HEK293 (cell line): Measurements from ENCODE around the gene ECSIT.
A peak's percentile ranks its signal among the peaks of the same experiment; 100 is the strongest.

Experiments used
- CTCF ChIP-seq: fragments of 450-650 bp; formaldehyde crosslinking; IDR thresholded peaks from 2 replicates; pipeline ENCODE4 v1.5.1; 2016; ENCODE audit warnings: missing biosample characterization, missing genetic modification characterization
- KLF10 ChIP-seq: fragments of 450-650 bp; IDR thresholded peaks from 2 replicates; pipeline ENCODE4 v1.5.1; 2018; ENCODE audit warnings: missing biosample characterization, mild to moderate bottlenecking, missing genetic modification characterization
- ZFP41 ChIP-seq: fragments of 450-650 bp; formaldehyde crosslinking; IDR thresholded peaks from 2 replicates; pipeline ENCODE4 v1.5.1; 2016; ENCODE audit warnings: missing biosample characterization, missing genetic modification characterization, borderline replicate concordance
- ZNF266 ChIP-seq: fragments of 450-650 bp; formaldehyde crosslinking; IDR thresholded peaks from 2 replicates; pipeline ENCODE4 v1.5.1; 2016; ENCODE audit warnings: missing biosample characterization, missing genetic modification characterization, low read depth
- ZNF274 ChIP-seq, 2 experiments: fragments of 200-500 bp in 1 of 2; fragments of 450-650 bp in 1 of 2; sonication (Bioruptor generic) in 1 of 2; formaldehyde crosslinking in 1 of 2; IDR thresholded peaks; 2 replicates each; pipeline versions ENCODE4 v1.5.1 to v1.6.1; 2014 to 2016; ENCODE audit warnings: borderline replicate concordance in 1 of 2, inconsistent platforms in 1 of 2, low read length in 1 of 2, missing biosample characterization in 1 of 2, missing genetic modification characterization in 1 of 2
- ZNF785 ChIP-seq: fragments of 450-650 bp; formaldehyde crosslinking; IDR thresholded peaks from 2 replicates; pipeline ENCODE4 v1.5.1; 2016; ENCODE audit warnings: missing biosample characterization, missing genetic modification characterization

- TF ChIP-seq ZFP41: no peak
- TF ChIP-seq ZNF274 (IDR thresholded peaks at IDR 0.05; ENCODE audit: low read length): no peak
- TF ChIP-seq ZNF274 (tag by site-specific recombination; IDR thresholded peaks at IDR 0.05; ENCODE audit: borderline replicate concordance): peak; percentile 73; the same call in 1 of the 2 replicates
- TF ChIP-seq ZNF785 (tag by site-specific recombination): 0 out of 2 replicates have a peak, but pooled peaks have one; percentile 8
- TF ChIP-seq CTCF: no peak
- no peak for TF ChIP-seq KLF10
- peak; percentile 38; the same call in 1 of the 2 replicates for TF ChIP-seq ZNF266 (tag by site-specific recombination)
Observed at GRCh38 chr19:11464333-11465265, 64.3 kb downstream of the ECSIT start.
